ENCODE data around the gene DOCK1.
"Not testable (repeated sequence)": the region's sequence is repeated elsewhere in the genome, so short reads cannot be mapped to it uniquely, and the experiment has no call there.

The DOCK1 gene

DNA sequence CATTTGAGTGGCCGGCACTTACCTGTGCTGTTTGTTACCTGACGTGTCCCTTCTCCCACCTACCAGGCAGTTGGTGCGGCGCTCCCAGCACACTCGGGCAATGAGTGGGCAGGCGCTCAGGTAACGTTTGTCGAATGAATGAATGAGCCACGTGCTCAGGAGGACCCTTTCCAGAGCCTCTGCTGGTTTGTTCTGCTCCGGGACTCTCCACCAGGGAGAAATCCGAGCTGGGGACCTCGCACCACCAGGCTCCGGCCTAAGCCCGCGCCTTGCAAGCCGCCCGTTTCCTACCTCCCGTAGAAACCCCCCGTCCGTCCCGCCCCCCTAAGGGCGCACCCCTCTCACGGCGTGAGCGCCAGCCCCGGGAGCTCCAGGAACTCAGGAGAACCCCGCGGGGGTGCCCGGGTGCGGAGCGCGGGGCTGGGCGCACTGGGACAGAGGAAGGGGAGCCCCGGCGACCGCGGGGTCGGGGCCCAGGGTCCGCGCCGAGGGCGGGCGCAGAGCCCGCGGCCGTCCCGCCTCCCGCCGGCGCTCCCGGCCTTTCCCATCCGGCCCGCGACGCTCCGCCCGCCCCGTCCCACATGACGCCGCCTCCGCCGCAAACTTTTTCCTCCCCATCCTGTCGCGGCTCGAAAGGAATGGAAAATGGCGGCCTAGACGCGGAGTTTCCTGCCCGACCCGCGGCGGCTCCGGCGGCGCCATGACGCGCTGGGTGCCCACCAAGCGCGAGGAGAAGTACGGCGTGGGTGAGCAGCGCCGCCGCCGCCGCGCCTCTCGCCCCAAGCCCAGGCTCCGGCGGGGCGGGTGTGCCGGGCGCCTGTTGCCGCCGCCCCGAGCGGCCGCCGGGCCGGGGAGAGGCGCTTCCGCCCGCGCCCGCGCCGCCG, at the start of gene DOCK1:
Gene DOCK1, plus strand, starts transcription at position 611 of the 884 bp plus-strand sequence. Its CDS starts 90 bp downstream, at position 701.
- peak; percentile 89 for DNase-seq

DNA sequence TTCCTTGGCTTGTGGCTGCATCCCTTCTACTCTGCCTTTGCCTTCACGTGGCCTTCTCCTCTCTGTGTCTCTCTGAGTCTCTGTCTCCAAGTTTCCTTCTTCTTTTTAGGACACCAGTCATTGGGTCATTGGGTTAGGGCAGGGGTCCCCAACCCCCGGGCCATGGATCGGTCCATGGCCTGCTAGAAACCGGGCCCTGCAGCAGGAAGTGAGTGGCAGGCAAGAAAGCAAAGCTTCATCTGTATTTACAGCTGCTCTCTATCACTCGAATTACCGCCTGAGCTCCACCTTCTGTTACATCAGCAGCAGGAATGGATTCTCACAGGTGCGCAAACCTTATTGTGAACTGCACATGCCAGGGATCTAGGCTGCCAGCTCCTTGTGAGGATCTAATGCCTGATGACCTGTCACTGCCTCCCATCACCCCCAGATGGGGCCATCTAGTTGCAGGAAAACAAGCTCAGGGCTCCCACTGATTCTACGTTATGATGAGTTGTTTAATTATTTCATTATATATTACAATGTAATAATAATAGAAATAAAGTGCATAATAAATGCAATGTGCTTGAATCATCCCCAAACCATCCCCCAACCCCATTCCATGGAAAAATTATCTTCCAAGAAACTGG, 47.9 kb upstream of the DOCK1 start:
- no peak for DNase-seq

DNA sequence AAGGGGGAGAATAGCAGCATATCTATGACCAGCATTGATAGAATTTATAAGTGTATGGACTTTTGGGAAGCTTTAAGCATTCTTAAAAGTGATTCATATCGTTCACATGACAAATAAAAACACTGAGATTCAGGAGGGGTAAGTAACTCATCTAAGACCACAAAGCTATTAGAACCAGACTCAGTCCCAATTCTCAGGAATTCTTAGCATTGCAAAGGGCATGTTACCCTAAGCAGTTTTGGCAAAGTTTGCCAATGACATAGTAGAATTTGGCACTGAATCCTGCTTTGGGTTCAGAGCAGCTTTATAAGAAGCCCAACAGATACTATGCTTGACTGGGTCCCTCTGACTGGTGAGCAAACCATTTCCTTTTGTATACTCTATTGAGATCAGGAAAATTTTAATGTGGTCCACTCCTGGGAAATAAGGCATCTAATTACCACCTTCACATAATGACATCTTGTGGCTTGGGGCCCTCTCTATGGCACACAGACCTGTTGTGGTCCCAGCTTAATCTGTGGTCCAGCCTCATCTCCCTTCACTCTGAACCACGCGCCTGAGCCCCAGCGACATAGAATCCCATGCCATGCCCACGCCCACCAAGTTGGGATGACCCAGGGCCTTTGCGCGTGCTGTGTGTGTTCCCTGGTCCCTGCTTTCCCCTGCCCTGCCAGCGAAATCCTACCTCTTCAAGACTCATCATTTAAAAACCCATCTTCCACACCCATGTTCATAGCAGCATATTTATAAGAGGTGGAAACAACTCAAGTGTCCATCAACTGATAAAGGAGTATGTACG, 37.5 kb upstream of the DOCK1 start:
- DNase-seq, result peak; percentile 53

DNA sequence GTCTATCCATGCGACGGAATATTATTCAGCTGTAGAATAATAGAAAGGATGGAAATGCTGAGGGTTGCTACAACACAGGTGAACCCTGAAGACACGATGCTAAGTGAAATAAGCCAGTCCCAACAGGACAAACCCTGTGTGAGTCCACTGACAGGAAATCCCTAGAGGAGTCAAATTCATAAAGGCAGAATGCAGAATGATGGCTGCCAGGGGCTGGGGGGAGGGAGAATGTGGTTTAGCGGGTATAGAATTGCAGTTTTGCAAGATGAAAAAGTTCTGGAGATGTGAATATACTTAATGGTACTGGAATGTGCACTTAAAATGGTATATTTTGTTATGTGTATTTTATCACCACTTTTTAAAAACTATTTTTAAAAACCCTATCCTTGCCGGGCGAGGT, 36.9 kb upstream of the DOCK1 start:
- no peak for DNase-seq

DNA sequence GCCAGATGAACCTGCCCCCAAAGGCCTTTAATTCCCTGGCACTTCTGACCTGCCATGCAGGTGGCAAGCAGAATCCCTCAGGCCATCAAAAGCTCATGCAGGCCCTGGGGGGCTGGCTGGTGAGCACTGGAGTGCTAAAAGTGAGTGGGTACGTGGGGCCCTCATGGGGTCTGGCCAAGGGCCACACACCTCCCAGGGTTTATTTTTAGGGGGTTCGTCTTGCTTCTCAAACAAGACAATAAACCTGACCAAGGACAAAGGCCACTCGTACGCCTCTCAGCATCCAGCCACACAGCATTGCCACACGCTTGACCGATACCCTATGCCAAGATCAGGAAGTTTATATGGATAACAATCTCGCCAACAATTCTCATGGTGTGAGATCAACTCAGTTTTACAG, 33.1 kb upstream of the DOCK1 start:
- no peak for DNase-seq

DNA sequence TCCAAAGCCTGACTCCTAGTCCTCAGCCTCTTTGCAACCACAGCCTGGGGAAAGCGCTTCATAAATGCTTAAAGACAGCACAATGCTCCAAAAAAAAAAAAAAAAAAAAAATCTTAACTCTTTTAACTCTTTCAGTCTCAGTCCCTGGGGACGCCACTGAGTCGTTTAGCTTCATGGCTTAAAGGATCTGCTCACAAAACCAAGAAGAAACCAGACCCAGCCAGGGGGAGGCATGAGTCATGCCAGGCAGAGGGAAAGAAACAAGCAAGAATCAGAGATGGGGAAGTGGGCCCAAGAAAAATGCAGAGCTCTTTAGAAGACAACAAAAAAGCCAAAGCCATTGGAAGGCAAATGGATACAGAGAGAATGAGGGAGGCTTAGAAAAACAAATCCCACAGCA, 32.5 kb upstream of the DOCK1 start:
- DNase-seq, result no peak

DNA sequence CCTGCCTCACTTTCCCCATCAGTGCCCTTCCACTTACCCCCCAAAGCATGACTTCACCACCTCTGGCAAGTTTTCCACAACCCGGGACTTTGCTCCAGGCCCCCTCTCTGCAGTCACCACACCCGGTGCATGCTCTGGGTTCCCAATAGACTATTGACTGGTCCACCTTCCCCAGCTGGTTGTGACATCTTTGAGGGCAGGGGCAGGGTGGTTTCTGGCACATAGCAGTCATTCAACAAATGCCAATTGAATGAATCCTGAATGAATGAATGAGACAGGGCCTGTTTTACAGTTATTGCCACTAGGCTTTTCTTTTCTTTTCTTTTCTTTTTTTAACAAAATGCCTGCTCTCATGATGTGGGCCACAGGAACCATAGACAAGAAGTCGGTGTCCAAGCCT, 28.8 kb upstream of the DOCK1 start:
- DNase-seq, result no peak

DNA sequence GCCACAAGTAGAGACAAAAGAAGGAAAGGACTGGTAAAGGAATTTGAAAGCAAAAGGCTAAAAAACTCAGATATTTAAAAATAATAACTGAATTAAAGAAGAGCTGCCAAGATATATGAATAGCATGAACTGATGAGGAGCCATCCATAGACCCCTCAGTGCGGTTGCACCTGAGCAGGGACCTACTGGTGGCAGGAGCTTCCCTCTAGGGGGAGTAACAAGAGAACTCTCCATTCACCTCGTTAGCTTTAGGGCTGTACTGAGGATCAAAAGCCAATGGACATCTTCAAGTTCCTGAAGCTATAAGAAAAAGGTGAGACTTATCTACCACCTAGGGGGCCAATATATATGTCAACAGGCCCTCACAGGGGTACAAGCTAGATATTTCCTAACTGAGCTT, 27.8 kb upstream of the DOCK1 start:
- no peak for DNase-seq

DNA sequence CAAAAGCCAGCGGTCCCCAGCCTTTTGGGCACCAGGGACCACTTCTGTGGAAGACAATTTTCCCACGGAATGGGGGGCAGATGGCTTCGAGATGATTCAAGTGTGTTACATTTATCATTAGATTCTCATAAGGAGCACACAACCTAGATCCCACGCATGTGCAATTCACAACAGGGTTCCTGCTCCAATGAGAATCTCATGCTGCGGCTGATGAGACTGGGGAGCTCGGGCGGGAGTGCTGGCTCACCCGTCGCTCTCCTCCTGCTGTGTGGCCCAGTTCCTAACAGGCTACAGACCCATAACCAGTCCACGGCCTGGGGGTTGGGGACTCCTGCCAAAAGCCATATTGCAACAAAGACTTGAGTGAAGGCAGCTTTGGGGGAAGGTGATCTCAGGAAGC, 26.6 kb upstream of the DOCK1 start:
- no peak for DNase-seq

DNA sequence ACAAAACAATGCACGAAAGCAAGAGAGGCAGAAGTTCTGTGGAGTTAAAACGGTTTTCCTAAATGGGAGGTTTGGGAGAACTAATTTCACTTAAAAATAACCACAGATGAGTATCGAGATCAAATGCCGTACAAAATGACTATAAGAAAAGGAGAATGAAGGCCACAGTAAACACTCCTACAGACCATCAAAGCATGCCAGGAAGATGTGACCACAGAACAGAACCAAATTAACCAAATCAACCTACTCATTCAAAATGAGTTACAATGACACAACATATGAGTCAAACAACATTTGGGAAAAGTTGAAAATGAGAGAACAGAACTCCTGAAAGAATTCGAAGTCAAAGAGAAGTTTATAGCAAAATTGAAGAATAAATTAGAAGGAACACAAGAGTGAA, 24.3 kb upstream of the DOCK1 start:
- no peak for DNase-seq

DNA sequence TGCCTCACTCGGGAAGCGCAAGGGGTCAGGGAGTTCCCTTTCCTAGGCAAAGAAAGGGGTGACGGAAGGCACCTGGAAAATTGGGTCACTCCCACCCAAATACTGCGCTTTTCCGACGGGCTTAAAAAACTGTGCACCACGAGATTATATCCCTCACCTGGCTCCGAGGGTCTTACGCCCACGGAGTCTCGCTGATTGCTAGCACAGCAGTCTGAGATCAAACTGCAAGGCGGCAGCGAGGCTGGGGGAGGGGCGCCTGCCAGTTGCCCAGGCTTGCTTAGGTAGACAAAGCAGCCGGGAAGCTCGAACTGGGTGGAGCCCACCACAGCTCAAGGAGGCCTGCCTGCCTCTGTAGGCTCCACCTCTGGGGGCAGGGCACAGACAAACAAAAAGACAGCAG, 23.2 kb upstream of the DOCK1 start:
- not testable (repeated sequence) for DNase-seq

DNA sequence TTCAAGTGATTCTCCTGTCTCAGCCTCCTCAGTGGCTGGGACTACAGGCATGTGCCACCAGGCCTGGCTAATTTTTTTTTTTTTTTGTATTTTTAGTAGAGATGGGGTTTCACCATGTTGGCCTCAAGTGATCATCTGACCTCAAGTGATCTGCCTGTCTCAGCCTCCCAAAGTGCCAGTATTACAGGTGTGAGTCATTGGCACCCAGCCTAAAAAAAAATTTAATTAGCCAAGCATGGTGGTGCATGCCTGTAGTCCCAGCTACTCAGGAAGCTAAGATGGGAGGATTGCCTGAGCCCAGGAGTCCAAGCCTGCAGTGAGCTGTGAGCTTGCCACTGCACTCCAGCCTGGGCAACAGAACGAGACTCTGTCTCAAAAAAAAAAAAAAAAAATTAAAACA, 16.8 kb upstream of the DOCK1 start:
- DNase-seq, result not testable (repeated sequence)

DNA sequence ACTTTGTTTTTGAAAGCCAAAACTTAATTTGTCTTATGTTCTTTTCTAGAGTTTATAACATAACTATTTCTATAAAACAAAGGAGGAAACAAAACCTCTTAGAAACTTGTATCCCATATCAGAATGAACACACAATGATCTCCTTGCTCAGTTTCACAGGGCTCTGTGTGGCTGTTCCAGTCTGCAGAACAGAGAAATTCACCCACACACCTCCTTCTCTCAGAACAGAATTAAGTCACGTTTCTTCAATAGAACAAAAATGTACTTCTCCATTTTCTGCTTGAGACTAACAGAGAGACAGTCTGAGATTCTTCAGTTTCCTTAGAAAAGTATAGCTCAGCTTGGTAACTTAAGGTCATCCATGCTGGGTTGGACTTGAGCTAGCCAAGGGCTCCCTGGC, 15.8 kb upstream of the DOCK1 start:
- no peak for DNase-seq

DNA sequence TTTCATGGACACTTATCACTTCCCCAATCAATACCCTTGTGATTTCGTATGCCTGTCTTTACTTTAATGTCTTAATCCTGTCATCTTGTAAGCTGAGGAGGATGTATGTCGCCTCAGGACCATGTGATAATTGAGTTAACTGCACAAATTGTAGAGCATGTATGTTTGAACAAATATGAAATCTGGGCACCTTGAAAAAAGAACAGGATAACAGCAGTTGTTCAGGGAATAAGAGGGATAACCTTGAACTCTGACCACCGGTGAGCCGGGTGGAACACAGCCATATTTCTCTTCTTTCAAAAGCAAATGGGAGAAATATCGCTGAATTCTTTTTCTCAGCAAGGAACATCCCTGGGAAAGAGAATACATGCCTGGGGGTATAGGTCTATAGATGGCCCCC, 14.4 kb upstream of the DOCK1 start:
- not testable (repeated sequence) for DNase-seq

DNA sequence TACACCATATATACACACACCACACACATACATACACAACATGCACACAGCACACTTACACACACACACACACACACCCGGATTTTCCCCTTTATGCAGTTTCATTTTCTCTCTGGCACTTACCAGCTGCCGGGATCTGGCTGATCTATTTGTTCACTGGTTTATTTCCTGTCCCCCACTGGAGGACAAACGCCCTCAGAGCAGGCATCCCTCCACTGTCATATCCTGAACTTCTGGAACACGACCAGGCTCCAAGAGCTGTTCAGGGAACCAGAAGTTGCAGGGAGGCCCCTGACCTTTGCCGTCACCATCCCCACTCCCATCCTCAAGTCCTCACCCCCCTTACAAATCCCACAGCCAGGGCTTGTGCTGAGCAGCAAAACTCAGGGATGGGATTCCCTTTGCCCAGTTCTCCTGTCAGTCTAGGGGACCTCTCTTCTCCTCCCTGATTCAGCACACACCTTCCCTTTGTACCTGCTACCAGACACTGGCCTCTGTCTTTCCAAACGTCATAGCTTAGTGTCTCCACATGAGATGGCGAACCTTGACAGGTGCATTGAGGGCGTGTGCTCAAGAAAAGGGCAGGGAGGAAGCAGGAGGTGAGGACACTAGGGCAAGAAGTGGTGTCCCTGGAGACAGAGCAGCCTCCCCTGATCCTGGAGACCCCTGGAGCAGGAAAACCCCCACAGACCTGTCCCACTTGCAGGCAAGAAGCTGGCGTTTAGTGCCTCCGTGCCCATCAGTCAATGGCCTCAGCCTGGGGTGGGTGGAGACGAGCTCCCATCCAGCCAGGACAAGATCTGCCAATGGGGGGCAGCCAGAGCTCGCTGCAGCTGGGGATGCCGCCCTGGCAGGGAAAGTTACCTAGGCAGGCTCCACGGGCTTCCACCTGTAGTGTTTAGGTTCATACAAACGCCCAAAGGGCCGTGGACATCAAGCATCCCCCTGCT, 12.7 kb upstream of the DOCK1 start:
- no peak for DNase-seq

DNA sequence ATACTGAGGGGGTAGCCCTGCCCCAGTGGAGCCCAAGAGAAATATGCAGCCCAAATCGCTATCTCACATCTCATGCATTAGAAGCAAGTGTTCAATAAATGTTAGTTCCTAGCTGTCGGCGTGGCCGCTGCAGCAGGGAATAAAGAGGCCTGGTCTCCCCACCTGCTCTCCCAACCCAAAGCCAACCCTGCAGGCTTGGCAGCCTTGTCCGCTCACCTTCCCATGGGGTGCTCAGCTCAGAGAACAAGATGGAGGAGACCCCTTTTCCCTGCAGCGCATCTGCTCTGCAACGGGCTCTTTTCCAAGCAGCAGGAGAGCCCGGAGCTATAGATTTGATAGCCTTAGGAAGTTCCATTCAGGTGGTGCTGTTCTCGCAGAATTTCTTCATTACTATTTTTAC, 12.0 kb upstream of the DOCK1 start:
- no peak for DNase-seq

DNA sequence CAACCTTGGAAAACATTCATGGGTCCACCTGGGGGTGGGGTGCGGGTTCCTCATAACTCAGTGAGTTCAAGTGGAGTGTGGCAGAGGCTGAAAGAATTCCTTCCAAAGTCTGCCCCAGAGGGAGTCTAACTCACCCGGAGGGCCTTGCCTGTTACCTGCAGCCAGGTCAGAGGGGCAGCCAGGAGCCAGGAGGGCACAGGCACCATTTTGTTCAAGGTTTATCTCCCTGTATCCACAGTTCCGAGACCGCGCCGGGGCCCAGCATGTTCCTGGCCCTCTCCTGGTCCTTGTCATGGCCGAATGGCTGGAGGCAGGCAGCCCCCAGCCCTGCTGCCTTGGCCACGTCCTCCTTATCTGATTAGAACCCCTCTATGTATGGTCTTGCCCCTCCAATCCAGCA, 11.4 kb upstream of the DOCK1 start:
- no peak for DNase-seq

DNA sequence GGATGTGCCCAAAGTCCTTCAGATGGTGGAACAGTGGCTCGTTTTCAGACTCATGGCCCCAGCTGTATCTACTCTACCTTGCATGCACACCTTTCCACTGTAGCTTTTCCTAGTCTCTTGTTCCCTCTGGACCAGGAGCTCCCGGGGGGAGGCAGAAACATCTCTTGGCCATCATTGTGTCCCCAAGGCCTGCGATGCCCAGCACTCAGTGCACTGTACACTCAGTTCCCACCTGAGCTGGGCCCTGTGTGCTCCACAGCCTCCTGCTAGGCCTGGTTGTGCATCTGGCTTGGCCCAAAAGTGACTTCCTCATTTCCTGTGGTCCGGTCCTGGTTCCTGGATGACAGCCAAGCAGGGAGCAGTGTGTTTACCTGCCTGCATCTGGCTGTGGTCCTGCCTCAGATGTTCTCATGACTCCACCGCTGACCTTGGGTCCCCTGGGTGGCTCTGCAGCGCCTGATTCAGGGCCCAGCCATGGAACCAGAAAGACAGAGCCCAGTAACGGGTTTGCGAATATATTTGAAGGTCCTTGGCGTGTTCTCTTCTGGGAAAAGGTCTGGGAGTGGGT, 9.9 kb upstream of the DOCK1 start:
- DNase-seq, result no peak

DNA sequence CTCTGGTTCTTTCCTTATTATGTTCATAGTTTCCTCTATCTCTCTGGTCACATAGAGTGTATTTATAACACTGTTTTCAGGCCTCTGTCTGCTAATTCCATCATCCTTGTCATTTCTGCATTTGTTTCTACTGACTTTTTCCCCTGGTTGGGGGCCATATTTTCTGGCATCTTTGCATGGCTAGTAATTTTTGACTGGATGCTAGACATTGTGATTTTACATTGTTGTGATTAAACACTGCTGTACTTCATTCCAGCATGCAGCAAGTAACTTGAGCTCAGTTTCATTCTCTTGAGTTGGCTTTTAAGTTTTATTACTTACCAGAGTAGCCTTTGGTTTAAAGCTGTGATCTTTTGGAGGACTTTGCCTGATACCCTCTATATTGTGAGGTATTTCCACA, 6.8 kb upstream of the DOCK1 start:
- DNase-seq, result no peak

DNA sequence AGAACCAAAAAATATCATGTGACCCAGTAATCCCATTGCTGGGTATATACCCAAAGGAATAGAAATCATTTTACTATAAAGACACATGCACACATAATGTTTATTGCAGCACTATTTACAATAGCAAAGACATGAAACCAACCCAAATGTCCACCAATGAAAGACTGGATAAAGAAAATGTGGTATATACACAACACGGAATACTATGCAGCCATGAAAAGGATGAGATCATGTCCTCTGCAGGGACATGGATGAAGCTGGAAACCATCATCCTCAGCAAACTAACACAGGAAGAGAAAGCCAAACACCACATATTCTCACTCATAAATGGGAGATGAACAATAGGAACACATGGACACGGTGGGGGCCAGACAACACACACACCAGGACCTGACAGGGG, 5.7 kb upstream of the DOCK1 start:
- DNase-seq, result not testable (repeated sequence)

DNA sequence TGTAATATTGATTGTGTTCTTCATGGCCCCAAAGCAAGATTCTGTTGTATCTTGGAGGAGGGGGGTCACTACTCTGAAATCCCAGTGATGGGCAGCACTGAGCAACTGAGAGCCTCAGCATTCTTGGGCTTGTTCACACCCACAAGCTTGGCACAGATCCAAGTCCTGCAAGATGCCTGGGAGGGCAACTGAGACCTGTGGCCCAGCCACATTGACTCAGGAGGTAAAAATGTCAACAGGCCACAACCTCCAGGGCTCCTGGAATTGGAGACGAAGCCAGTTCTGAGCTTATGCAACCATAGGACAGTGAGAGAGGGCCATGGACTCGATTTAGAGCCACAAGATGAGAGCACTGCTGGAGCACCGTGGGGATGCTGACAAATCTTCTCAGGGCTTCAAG, 3.1 kb upstream of the DOCK1 start:
- no peak for DNase-seq

Data from eye (tissue), 1 donor.